B cell (primary cell): Measurements from ENCODE around the gene ANKHD1. TPM values are rescaled to one million over a fixed set of nuclear protein-coding genes. Genes with fewer than 3 reads are reported as not detected.

Experiments
- ATAC-seq: fragments of 200-7000 bp; cut with Tn5 transposase; one replicate; pipeline ENCODE4 v1.10.0; 2021; ENCODE audit warnings: low read depth, mild to moderate bottlenecking, moderate number of reproducible peaks, moderate library complexity
- CTCF ChIA-PET: fragments of 350-600 bp; sonication (Branson Sonifier 250); formaldehyde crosslinking; loops from one replicate; lab custom pipeline; 2021; ENCODE audit warnings: antibody characterized with exemption, inconsistent platforms; lab: Charles Lee
- POLR2A ChIA-PET: fragments of 350-600 bp; sonication (Branson Sonifier 250); formaldehyde crosslinking; loops from one replicate; lab custom pipeline; 2021; ENCODE audit warnings: antibody characterized with exemption; lab: Charles Lee
- DNase-seq: peaks from one replicate; pipeline ENCODE4 v3.0.0; 2013
- H2AFZ ChIP-seq: 2 replicates; pipeline ENCODE4 v1.6.1; 2012; ENCODE audit warnings: mild to moderate bottlenecking, low read depth, low read length; ENCODE audit not compliant: insufficient read depth, poor library complexity, severe bottlenecking
- H3K27ac ChIP-seq, 2 donors: 1 replicate in 1 of 2; 2 replicates in 1 of 2; pipeline ENCODE4 v1.5.1; 2012 to 2013; ENCODE audit warnings: low read length in 2 of 2, mild to moderate bottlenecking in 2 of 2, moderate library complexity in 1 of 2
- H3K27me3 ChIP-seq, 4 experiments: fragments of 200-600 bp in 1 of 4; sonication (generic) in 1 of 4; replicated peaks in 1 of 4; 1 replicate in 2 of 4; 2 replicates in 2 of 4; pipeline versions ENCODE4 v1.6.1 to v1.7.0; 2013 to 2016; ENCODE audit warnings: low read length in 3 of 4, mild to moderate bottlenecking in 2 of 4, mixed read lengths in 1 of 4, moderate library complexity in 1 of 4; ENCODE audit not compliant: insufficient read depth in 4 of 4, control insufficient read depth in 3 of 4; ENCODE audit errors: control extremely low read depth in 1 of 4
- H3K36me3 ChIP-seq, 2 experiments: replicated peaks in 1 of 2; 1 replicate in 1 of 2; 2 replicates in 1 of 2; pipeline versions ENCODE4 v1.6.1 to v1.7.1; 2013; ENCODE audit warnings: low read length in 1 of 2; ENCODE audit not compliant: insufficient read depth in 2 of 2, control insufficient read depth in 1 of 2; ENCODE audit errors: control extremely low read depth in 1 of 2, extremely low read depth in 1 of 2
- H3K4me1 ChIP-seq, 2 donors: fragments of 200-600 bp in 1 of 2; sonication (generic) in 1 of 2; 1 replicate in 1 of 2; 2 replicates in 1 of 2; pipeline versions ENCODE4 v1.5.1 to v1.6.1; 2013 to 2017; ENCODE audit warnings: low read length in 2 of 2; ENCODE audit not compliant: control insufficient read depth in 2 of 2, insufficient read depth in 2 of 2
- H3K4me2 ChIP-seq: replicated peaks from 2 replicates; pipeline ENCODE3; 2012; ENCODE audit warnings: mild to moderate bottlenecking, low read depth, low read length; ENCODE audit not compliant: poor library complexity, severe bottlenecking
- H3K4me3 ChIP-seq, 5 experiments: fragments of 200-600 bp in 1 of 5; sonication (generic) in 1 of 5; 1 replicate in 3 of 5; 2 replicates in 2 of 5; pipeline versions ENCODE4 v1.5.1 to v1.7.0; 2011 to 2016; ENCODE audit warnings: low read length in 4 of 5, mild to moderate bottlenecking in 4 of 5, low read depth in 2 of 5, control low read depth in 1 of 5, moderate library complexity in 1 of 5; ENCODE audit not compliant: insufficient read depth in 1 of 5; ENCODE audit errors: control extremely low read depth in 1 of 5, extremely low read depth in 1 of 5
- H3K79me2 ChIP-seq: fragments of 200-600 bp; sonication (generic); one replicate; pipeline ENCODE4 v1.6.0; 2016; ENCODE audit warnings: low read length; ENCODE audit not compliant: control insufficient read depth, insufficient read depth
- H3K9ac ChIP-seq: fragments of 200-600 bp; sonication (generic); 2 replicates; pipeline ENCODE4 v1.6.1; 2017; ENCODE audit warnings: mild to moderate bottlenecking, low read length, moderate library complexity
- H3K9me3 ChIP-seq, 3 donors: one replicate each; pipeline versions ENCODE4 v1.6.1 to v1.7.1; 2013; ENCODE audit warnings: low read length in 2 of 3; ENCODE audit not compliant: control insufficient read depth in 2 of 3, insufficient read depth in 1 of 3; ENCODE audit errors: control extremely low read depth in 1 of 3
- H4K20me1 ChIP-seq: 2 replicates; pipeline ENCODE4 v1.6.0; 2012; ENCODE audit warnings: mild to moderate bottlenecking, low read length; ENCODE audit not compliant: insufficient read depth, control insufficient read depth, poor library complexity, severe bottlenecking
- H3K27ac Mint-ChIP-seq: one replicate; pipeline ENCODE4 v1.8.0; 2021; ENCODE audit warnings: mixed read lengths
- H3K27me3 Mint-ChIP-seq: one replicate; pipeline ENCODE4 v1.8.0; 2021; ENCODE audit warnings: mixed read lengths
- H3K4me1 Mint-ChIP-seq: one replicate; pipeline ENCODE4 v1.8.0; 2021; ENCODE audit warnings: mixed read lengths
- H3K4me3 Mint-ChIP-seq: one replicate; pipeline ENCODE4 v1.8.0; 2021; ENCODE audit warnings: mixed read lengths
- H3K9me3 Mint-ChIP-seq: one replicate; pipeline ENCODE4 v1.8.0; 2022; ENCODE audit warnings: mixed read lengths; ENCODE audit not compliant: insufficient read depth
- CTCF ChIP-seq: fragments of 200-600 bp; IDR thresholded peaks from one replicate; pipeline ENCODE4 v1.8.0; 2022; ENCODE audit warnings: antibody characterized with exemption, mild to moderate bottlenecking
- EZH2 ChIP-seq: IDR thresholded peaks from 2 replicates; pipeline ENCODE4 v1.6.1; 2012; ENCODE audit warnings: borderline replicate concordance, low read depth, mild to moderate bottlenecking, moderate library complexity, low read length; ENCODE audit not compliant: insufficient read depth, poor library complexity, severe bottlenecking
- WGBS: methylation state at CpG from one replicate; pipeline ENCODE4 v1.1.5; 2013; ENCODE audit warnings: missing lambda C conversion rate; ENCODE audit not compliant: insufficient coverage; 5-methylcytosine and 5-hydroxymethylcytosine counted together
- intact Hi-C: fragments of 100-400 bp; cut with micrococcal nuclease; formaldehyde crosslinking; loops from one replicate; pipeline ENCODE4 v1.10.0; 2022
- polyA plus RNA-seq: library from polyadenylated mRNA; depleted of rRNA; stranded (reverse); fragments of >200 nt; gene quantifications from 2 replicates; pipeline ENCODE4 v1.2.3, GENCODE V29; 2012
- total RNA-seq, 2 donors: library from RNA; stranded (reverse); fragments of 120-200 nt in 1 of 2; gene quantifications; 1 replicate in 1 of 2; 2 replicates in 1 of 2; pipeline versions ENCODE4 v1.2.3 to v1.2.4, GENCODE V29; 2013 to 2022

ANKHD1 gene
- total and polyA plus RNA-seq, 2 donors (not counting 1 experiment from before 2014, with no cell fraction given) = 96.3 to 246 TPM

- Mint-ChIP-seq H3K27me3 (no peaks in the 10 kb centered on the region), H3K27ac (no peak overlapping the region), H3K9me3 (no peaks in the 10 kb centered on the region), H3K4me1 (peaks cover 5% of the 10 kb centered on the region), H3K4me3 (no peak overlapping the region)
- no peak for ATAC-seq
- CTCF ChIA-PET = interaction anchor here (1.3 to 7.7 kb wide), 5 partner anchors 13 to 121 kb away, joined by 4 to 89 read pairs (median 7); partner anchors contain the start of gene HBEGF
- Histone ChIP-seq H3K9me3 (no peaks in the 10 kb centered on the region), H4K20me1 (no peaks in the 10 kb centered on the region), H3K27me3 (no peaks in the 10 kb centered on the region), H2AFZ (no peak overlapping the region), H3K4me3 (no peak overlapping the region), H3K4me2 (no peak overlapping the region), H3K79me2 (no peaks in the 10 kb centered on the region), H3K36me3 (no peaks in the 10 kb centered on the region), H3K9ac (no peak overlapping the region), H3K4me1 (peaks cover 4 to 7% of the 10 kb centered on the region in 2 donors), H3K27ac (no peak overlapping the region)
- POLR2A ChIA-PET = no interaction called here
- 60% methylated on average over 2 of the region's 3 CpGs for WGBS
- TF ChIP-seq EZH2 (no peak), CTCF (no peak)
- no peak for DNase-seq
- intact Hi-C loops = no loop called here
Observed at GRCh38 chr5:140365282-140365681, 36.4 kb upstream of the ANKHD1 start.

- WGBS = 92% methylated on average over 3 of the region's 4 CpGs
- no peaks in the 10 kb centered on the region for H3K79me2 ChIP-seq
- peaks cover 4 to 7% of the 10 kb centered on the region in 2 donors for H3K4me1 ChIP-seq
- no peak for ATAC-seq
- H4K20me1 ChIP-seq = no peaks in the 10 kb centered on the region
- no peak for TF ChIP-seq EZH2
- no peaks in the 10 kb centered on the region for H3K9me3 ChIP-seq
- DNase-seq = no peak
- no peak overlapping the region for H3K27ac ChIP-seq
- Mint-ChIP-seq H3K27me3 (no peaks in the 10 kb centered on the region), H3K9me3 (no peaks in the 10 kb centered on the region), H3K4me1 (peaks cover 5% of the 10 kb centered on the region), H3K4me3 (no peak overlapping the region), H3K27ac (no peak overlapping the region)
- ChIA-PET POLR2A (no interaction called here), CTCF (interaction anchor here (0.8 to 2.5 kb wide), 8 partner anchors 13 to 354 kb away, joined by 3 to 12 read pairs (median 4); partner anchors contain the start of gene HBEGF)
- H2AFZ ChIP-seq = no peak overlapping the region
- intact Hi-C loops = no loop called here
- H3K36me3 ChIP-seq = no peaks in the 10 kb centered on the region
- H3K9ac ChIP-seq = no peak overlapping the region
- H3K4me3 ChIP-seq = no peak overlapping the region
- H3K27me3 ChIP-seq = no peaks in the 10 kb centered on the region
- H3K4me2 ChIP-seq = no peak overlapping the region
Observed at GRCh38 chr5:140365941-140366340, 35.7 kb upstream of the ANKHD1 start.
